ENCODE results near the gene CACNA1I. TPM values are rescaled to one million over a fixed set of nuclear protein-coding genes. Genes with fewer than 3 reads are reported as not detected.
A peak's percentile ranks its signal among the peaks of the same experiment; 100 is the strongest.

The CACNA1I gene
- total and polyA plus RNA-seq, 2 of the 8 experiments (the other 6 are each of a cell fraction or from before 2014, with no cell fraction given) = 0.77 to 1.2 TPM

GRCh38 chr22:39524753-39525657, 45.5 kb upstream of the CACNA1I start:
- Histone ChIP-seq H3K27me3 (replicated peaks in 1 of 4; ENCODE audit: control insufficient read depth in 3 of 4, extremely low read depth in 1 of 4, insufficient read depth in 3 of 4, low read length in 3 of 4) (no peaks in the 10 kb centered on the region), H2BK120ac (replicated peaks; ENCODE audit: low read depth, low read length) (no peak overlapping the region), H3K4me1 (replicated peaks in 1 of 4; ENCODE audit: control insufficient read depth in 3 of 4, insufficient read depth in 4 of 4, low read length in 3 of 4) (peaks cover 0 to 20% (median 5%) of the 10 kb centered on the region in 4 experiments; a peak in 6 of 7 replicates), H2BK12ac (ENCODE audit: low read depth, low read length) (no peak overlapping the region), H3K18ac (ENCODE audit: extremely low read depth, low read length) (no peak overlapping the region), H3K14ac (ENCODE audit: insufficient read length) (no peak overlapping the region), H3K27ac (ENCODE audit: low read depth, low read length) (no peak overlapping the region), H2AK5ac (ENCODE audit: low read depth, low read length) (no peak overlapping the region), H3K4ac (replicated peaks; ENCODE audit: insufficient read length, low read depth, low read length) (no peak overlapping the region), H4K20me1 (replicated peaks in 1 of 2; ENCODE audit: control insufficient read depth in 1 of 2, insufficient read depth in 2 of 2, low read length in 2 of 2) (peaks cover 38 to 53% of the 10 kb centered on the region in 2 experiments), H3K4me3 (ENCODE audit: extremely low read depth in 1 of 4, insufficient read depth in 2 of 4, low read depth in 3 of 4, low read length in 4 of 4) (no peak overlapping the region), H4K8ac (ENCODE audit: extremely low read depth, insufficient read depth, low read length) (no peak overlapping the region), H3K79me2 (ENCODE audit: control insufficient read depth in 1 of 2, insufficient read depth in 2 of 2, low read length in 2 of 2) (peaks cover 5 to 29% of the 10 kb centered on the region in 2 experiments; a peak in 3 of 4 replicates), H3K79me1 (ENCODE audit: low read depth, low read length) (peaks cover 7% of the 10 kb centered on the region; the same call in 1 of the 2 replicates), H3K23ac (ENCODE audit: insufficient read length) (no peak overlapping the region), H2AFZ (ENCODE audit: low read length) (no peak overlapping the region), H3K4me2 (ENCODE audit: insufficient read depth in 1 of 2, low read depth in 2 of 2, low read length in 2 of 2) (no peak overlapping the region), H3K23me2 (ENCODE audit: low read depth, low read length) (peaks cover 8% of the 10 kb centered on the region), H4K5ac (ENCODE audit: insufficient read length, low read depth, low read length) (no peak overlapping the region), H4K91ac (replicated peaks; ENCODE audit: insufficient read length, low read length) (no peak overlapping the region), H3K9ac (replicated peaks in 1 of 4; ENCODE audit: extremely low read depth in 1 of 4, low read depth in 3 of 4, low read length in 3 of 4) (no peak overlapping the region), H3K56ac (replicated peaks; ENCODE audit: insufficient read length, low read depth, low read length) (no peak overlapping the region), H3K36me3 (ENCODE audit: control insufficient read depth in 2 of 4, insufficient read depth in 4 of 4, low read length in 3 of 4) (peaks cover 25 to 41% (median 37%) of the 10 kb centered on the region in 4 experiments), H2BK20ac (ENCODE audit: low read length) (no peak overlapping the region), H2BK15ac (ENCODE audit: low read length) (no peak overlapping the region), H3K9me3 (ENCODE audit: insufficient read depth in 2 of 2, low read depth in 1 of 2, low read length in 1 of 2) (no peaks in the 10 kb centered on the region), H2BK5ac (ENCODE audit: low read depth, low read length) (no peak overlapping the region; the same call in 1 of the 2 replicates)
- ChIA-PET CTCF (ENCODE audit: partially characterized antibody) (interaction anchor here (0.9 to 21.9 kb wide), 6 partner anchors 10 to 376 kb away, joined by 3 to 361 read pairs (median 6); partner anchors contain the start of gene MIEF1), POLR2A (ENCODE audit: partially characterized antibody) (interaction anchor here (0.6 to 8.9 kb wide), 24 partner anchors 9 to 595 kb away, joined by 3 to 83 read pairs (median 6); partner anchors contain the start of genes MIEF1 and RPL3)
- no peak for DNase-seq (ENCODE audit: low read depth in 1 of 2, low spot score in 2 of 2)
- FAIRE-seq = no peak
- WGBS, 2 experiments (ENCODE audit: extremely low coverage in 1 of 2, insufficient coverage in 1 of 2, insufficient read length in 1 of 2, insufficient replicate concordance in 2 of 2, low coverage in 1 of 2, low lambda C conversion rate in 2 of 2, missing lambda C conversion rate in 1 of 2) = 83% methylated on average over 9 of the region's 10 CpGs; no CpG with 5 or more reads in 1 of the 2 experiments
- TF ChIP-seq POLR2AphosphoS5 (IDR thresholded peaks at IDR 0.05; ENCODE audit: low read depth, low read length) = 0 out of 2 replicates have a peak, but pooled peaks have one; percentile 59
- TF ChIP-seq FOSL1 (IDR thresholded peaks at IDR 0.05; ENCODE audit: insufficient read depth, low read depth, low read length) = no peak
- no peak for TF ChIP-seq TEAD4 (IDR thresholded peaks at IDR 0.05; ENCODE audit: low read depth, low read length)
- TF ChIP-seq NRF1 (IDR thresholded peaks at IDR 0.05; ENCODE audit: low read depth, low read length) = no peak
- TF ChIP-seq RFX5 (IDR thresholded peaks at IDR 0.05; ENCODE audit: borderline replicate concordance, low read depth, low read length) = no peak
- no peak for TF ChIP-seq CHD2 (IDR thresholded peaks at IDR 0.05; ENCODE audit: low read length)
- no peak for TF ChIP-seq CEBPB (IDR thresholded peaks at IDR 0.05; ENCODE audit: low read depth, low read length)
- no peak for TF ChIP-seq ASH2L (IDR thresholded peaks at IDR 0.05; ENCODE audit: low read length)
- peak; percentile 15; the same call in 1 of the 2 replicates for TF ChIP-seq ATF2 (IDR thresholded peaks at IDR 0.05; ENCODE audit: low read length)
- no peak for TF ChIP-seq CTBP2 (IDR thresholded peaks at IDR 0.05; ENCODE audit: borderline replicate concordance, insufficient read depth, insufficient read length, low read length)
